OCI-LY7 (cell line): ENCODE data around the gene TSSK6. TPM values are rescaled to one million over a fixed set of nuclear protein-coding genes. Genes with fewer than 3 reads are reported as not detected.

Experiments used
- BruUV-seq: library from RNA; stranded (reverse); fragments of 400-500 nt; replicated peaks from 2 replicates; lab custom pipeline; 2021; lab: Mats Ljungman, UMichigan
- CTCF ChIA-PET: fragments of 300-600 bp; sonication (Branson Sonifier 250); formaldehyde crosslinking; loops from one replicate; lab custom pipeline; 2022; ENCODE audit warnings: antibody characterized with exemption; ENCODE audit not compliant: unreplicated experiment; lab: Charles Lee
- POLR2A ChIA-PET: fragments of 300-600 bp; sonication (Branson Sonifier 250); formaldehyde crosslinking; loops from one replicate; lab custom pipeline; 2022; ENCODE audit warnings: antibody characterized with exemption; lab: Charles Lee
- DNase-seq: peaks from one replicate; pipeline ENCODE4 v3.0.0-alpha.2; 2015; ENCODE audit warnings: low spot score
- H2AFZ ChIP-seq: fragments of 200-600 bp; sonication (generic), shearing (Covaris generic); 2 replicates; pipeline ENCODE4 v1.6.1; 2014; ENCODE audit warnings: mild to moderate bottlenecking, antibody characterized with exemption, low read length, moderate library complexity
- H3K27ac ChIP-seq: fragments of 200-600 bp; sonication (generic); 2 replicates; pipeline ENCODE4 v1.5.1; 2014; ENCODE audit warnings: mixed run types, low read depth, mild to moderate bottlenecking, moderate library complexity, low read length, inconsistent platforms; ENCODE audit not compliant: poor library complexity, severe bottlenecking
- H3K36me3 ChIP-seq: fragments of 200-600 bp; sonication (generic); 2 replicates; pipeline ENCODE4 v1.6.1; 2014; ENCODE audit warnings: mild to moderate bottlenecking, antibody characterized with exemption, low read length, moderate library complexity, mixed read lengths; ENCODE audit not compliant: insufficient read depth
- H3K4me1 ChIP-seq: fragments of 200-600 bp; sonication (generic); 2 replicates; pipeline ENCODE4 v1.5.1; 2014; ENCODE audit warnings: mild to moderate bottlenecking, low read length; ENCODE audit not compliant: insufficient read depth, poor library complexity, severe bottlenecking
- H3K4me2 ChIP-seq: fragments of 200-600 bp; sonication (generic); 2 replicates; pipeline ENCODE4 v1.6.1; 2014; ENCODE audit warnings: mild to moderate bottlenecking, low read length
- H3K4me3 ChIP-seq: fragments of 200-600 bp; sonication (generic); 2 replicates; pipeline ENCODE4 v1.5.1; 2014; ENCODE audit warnings: mild to moderate bottlenecking, low read depth, low read length; ENCODE audit not compliant: poor library complexity, severe bottlenecking
- H3K79me2 ChIP-seq: fragments of 200-600 bp; sonication (generic); 2 replicates; pipeline ENCODE4 v1.6.1; 2016; ENCODE audit warnings: low read depth, mild to moderate bottlenecking, low read length, moderate library complexity, mixed read lengths; ENCODE audit not compliant: insufficient read depth
- H3K9me2 ChIP-seq: fragments of 200-600 bp; sonication (generic); 2 replicates; pipeline ENCODE4 v1.6.1; 2016; ENCODE audit warnings: mild to moderate bottlenecking, low read length, mixed read lengths; ENCODE audit not compliant: insufficient read depth
- H3K9me3 ChIP-seq: fragments of 200-600 bp; sonication (generic); 2 replicates; pipeline ENCODE4 v1.6.1; 2014; ENCODE audit warnings: mild to moderate bottlenecking, mixed run types, low read length, mixed read lengths
- H4K20me1 ChIP-seq: fragments of 200-600 bp; sonication (generic); 2 replicates; pipeline ENCODE4 v1.6.1; 2014; ENCODE audit warnings: mild to moderate bottlenecking, antibody characterized with exemption, low read length, moderate library complexity, mixed read lengths; ENCODE audit not compliant: insufficient read depth
- CTCF ChIP-seq: fragments of 200-600 bp; sonication (generic); conservative IDR thresholded peaks from 2 replicates; pipeline ENCODE4 v1.5.1; 2014; ENCODE audit warnings: mild to moderate bottlenecking, antibody characterized with exemption, low read length, moderate library complexity, mixed read lengths
- EZH2phosphoT487 ChIP-seq: fragments of 200-600 bp; sonication (generic); IDR thresholded peaks from 2 replicates; pipeline ENCODE4 v1.6.1; 2018; ENCODE audit warnings: low read depth, borderline replicate concordance, mild to moderate bottlenecking, mixed run types, antibody characterized with exemption, low read length, moderate library complexity, mixed read lengths
- intact Hi-C: fragments of 100-400 bp; cut with micrococcal nuclease; formaldehyde crosslinking; loops from one replicate; pipeline ENCODE4 v1.10.0; 2022; ENCODE audit not compliant: unreplicated experiment
- total RNA-seq, 2 experiments: library from RNA; depleted of rRNA in 1 of 2; stranded (reverse); fragments of >200 nt in 1 of 2; shearing (Covaris generic) in 1 of 2; gene quantifications; 2 replicates each; pipeline ENCODE4 v1.2.3, GENCODE V29; 2014 to 2022

Gene TSSK6
- total RNA-seq, 2 experiments from 2014 or later: 6.4 to 10.5 TPM

GRCh38 chr19:19550972-19551852, 35.9 kb upstream of the TSSK6 start:
- ChIA-PET CTCF (no interaction called here), POLR2A (interaction anchor here (0.5 kb wide), 1 partner anchor 383 kb away, joined by 5 read pairs; no protein-coding TSS in a partner anchor)
- no peak for DNase-seq
- no peak overlapping the region for H3K27ac ChIP-seq
- H2AFZ ChIP-seq: no peak overlapping the region
- intact Hi-C loops: no loop called here
- H3K4me1 ChIP-seq: no peaks in the 10 kb centered on the region
- no peak for TF ChIP-seq CTCF
- TF ChIP-seq EZH2phosphoT487: no peak
- H4K20me1 ChIP-seq: no peaks in the 10 kb centered on the region
- no peaks in the 10 kb centered on the region for H3K79me2 ChIP-seq
- BruUV-seq: no TSS peak
- H3K4me3 ChIP-seq: no peak overlapping the region
- no peak overlapping the region for H3K4me2 ChIP-seq
- H3K36me3 ChIP-seq: no peaks in the 10 kb centered on the region
- no peaks in the 10 kb centered on the region for H3K9me2 ChIP-seq
- no peaks in the 10 kb centered on the region for H3K9me3 ChIP-seq

GRCh38 chr19:19550485-19550929, 35.2 kb upstream of the TSSK6 start:
- Histone ChIP-seq H3K9me2 (no peaks in the 10 kb centered on the region), H4K20me1 (no peaks in the 10 kb centered on the region), H3K4me2 (no peak overlapping the region), H3K4me1 (no peaks in the 10 kb centered on the region), H3K79me2 (no peaks in the 10 kb centered on the region), H2AFZ (no peak overlapping the region), H3K9me3 (no peaks in the 10 kb centered on the region), H3K27ac (no peak overlapping the region), H3K36me3 (no peaks in the 10 kb centered on the region), H3K4me3 (no peak overlapping the region)
- no TSS peak for BruUV-seq
- TF ChIP-seq EZH2phosphoT487 (no peak), CTCF (no peak)
- DNase-seq: no peak
- ChIA-PET POLR2A (no interaction called here), CTCF (no interaction called here)
- intact Hi-C loops: no loop called here
